ENCODE measurements around the gene ELL3. TPM values are rescaled to one million over a fixed set of nuclear protein-coding genes. Genes with fewer than 3 reads are reported as not detected.

The ELL3 gene
- total and polyA plus RNA-seq, 5 donors = 1.1 to 2.8 (median 1.9) TPM

Small RNAs within 50 kb of the gene (microRNA-seq; reads per million reads assigned to microRNA genes)
- gene MIR1282 = 0 reads per million in 2 donors

Other genes with a start within 250 kb of the ELL3 start
- 10 to 100 TPM; 17.6 to 26.7 (median 22.3) TPM for gene PPIP5K1, start 186.8 kb downstream of the ELL3 start, total RNA-seq
- gene PPIP5K1, start 186.8 kb downstream of the ELL3 start, polyA plus RNA-seq = 6.8 TPM
- 1 to 10 TPM in 1 of 4 donors, under 1 TPM in 3; 0.40 to 1.2 (median 0.57) TPM for gene CKMT1B, start 182.9 kb downstream of the ELL3 start, total RNA-seq
- 2.7 TPM for gene CKMT1B, start 182.9 kb downstream of the ELL3 start, polyA plus RNA-seq
- gene STRC, start 158.2 kb downstream of the ELL3 start, total RNA-seq = under 1 TPM in 2 of 4 donors, not detected in 2; 0.11 to 0.34 TPM
- 0.09 TPM for gene STRC, start 158.2 kb downstream of the ELL3 start, polyA plus RNA-seq
- gene CATSPER2, start 128.1 kb downstream of the ELL3 start, total RNA-seq = 1 to 10 TPM; 1.2 to 2.0 (median 1.6) TPM
- gene CATSPER2, start 128.1 kb downstream of the ELL3 start, polyA plus RNA-seq = 2.5 TPM
- gene CKMT1A, start 83.1 kb downstream of the ELL3 start, total RNA-seq = under 1 TPM in 3 of 4 donors, not detected in 1; 0.40 to 0.50 (median 0.43) TPM
- gene CKMT1A, start 83.1 kb downstream of the ELL3 start, polyA plus RNA-seq = 1.8 TPM
- gene PDIA3, start 30.5 kb downstream of the ELL3 start, total RNA-seq = 100 to 1,000 TPM; 151 to 251 (median 216) TPM
- 156 TPM for gene PDIA3, start 30.5 kb downstream of the ELL3 start, polyA plus RNA-seq
- gene SERF2, start 15.4 kb upstream of the ELL3 start, total RNA-seq = 1,000 to 10,000 TPM in 1 of 4 donors, 100 to 1,000 TPM in 3; 889 to 1,080 (median 940) TPM
- gene SERF2, start 15.4 kb upstream of the ELL3 start, polyA plus RNA-seq = 2,656 TPM
- under 1 TPM in 3 of 4 donors, not detected in 1; 0.12 to 0.29 (median 0.25) TPM for gene SERINC4, start 23.3 kb upstream of the ELL3 start, total RNA-seq
- 0.41 TPM for gene SERINC4, start 23.3 kb upstream of the ELL3 start, polyA plus RNA-seq
- gene HYPK, start 23.6 kb upstream of the ELL3 start, total RNA-seq = 10 to 100 TPM in 3 of 4 donors, 1 to 10 TPM in 1; 9.6 to 16.0 (median 14.5) TPM
- gene HYPK, start 23.6 kb upstream of the ELL3 start, polyA plus RNA-seq = 37.9 TPM
- 10 to 100 TPM; 17.4 to 21.2 (median 19.3) TPM for gene MFAP1, start 47.7 kb upstream of the ELL3 start, total RNA-seq
- gene MFAP1, start 47.7 kb upstream of the ELL3 start, polyA plus RNA-seq = 19.7 TPM
- gene WDR76, start 50.0 kb upstream of the ELL3 start, total RNA-seq = 1 to 10 TPM; 2.9 to 3.4 (median 3.0) TPM
- 0.97 TPM for gene WDR76, start 50.0 kb upstream of the ELL3 start, polyA plus RNA-seq